Naive thymus-derived CD4-positive, alpha-beta T cell (primary cell): ENCODE results near the gene GON7. TPM values are rescaled to one million over a fixed set of nuclear protein-coding genes. Genes with fewer than 3 reads are reported as not detected.

ENCODE experiments used
- ATAC-seq: fragments of 150-1000 bp; cut with Tn5 transposase; 2 replicates; pipeline ENCODE4 v1.10.0; 2021; ENCODE audit warnings: mild to moderate bottlenecking, moderate library complexity
- CTCF ChIA-PET: fragments of 350-600 bp; sonication (Branson Sonifier 250); formaldehyde crosslinking; loops from one replicate; lab custom pipeline; 2021; ENCODE audit warnings: antibody characterized with exemption; lab: Charles Lee
- POLR2A ChIA-PET: fragments of 350-600 bp; sonication (Branson Sonifier 250); formaldehyde crosslinking; loops from one replicate; lab custom pipeline; 2021; ENCODE audit warnings: antibody characterized with exemption, inconsistent platforms; lab: Charles Lee
- DNase-seq, 9 donors: peaks; one replicate each; pipeline versions ENCODE4 v3.0.0 to v3.0.0-alpha.2; 2020 to 2022; ENCODE audit warnings: mixed read lengths in 1 of 9
- H3K27ac ChIP-seq: one replicate; pipeline ENCODE4 v1.7.0; 2013; ENCODE audit warnings: mild to moderate bottlenecking, low read depth, low read length, moderate library complexity
- H3K27me3 ChIP-seq, 2 donors: one replicate each; pipeline ENCODE4 v1.7.0; 2013; ENCODE audit warnings: low read length in 2 of 2, mild to moderate bottlenecking in 2 of 2, moderate library complexity in 2 of 2; ENCODE audit not compliant: control insufficient read depth in 2 of 2, insufficient read depth in 2 of 2
- H3K36me3 ChIP-seq, 3 experiments: 1 replicate in 2 of 3; 2 replicates in 1 of 3; pipeline ENCODE4 v1.7.0; 2013; ENCODE audit warnings: low read length in 3 of 3, mild to moderate bottlenecking in 3 of 3, moderate library complexity in 1 of 3; ENCODE audit not compliant: insufficient read depth in 3 of 3, control insufficient read depth in 2 of 3
- H3K4me1 ChIP-seq, 2 donors: one replicate each; pipeline ENCODE4 v1.7.0; 2013; ENCODE audit warnings: low read length in 2 of 2, mild to moderate bottlenecking in 2 of 2, moderate library complexity in 1 of 2; ENCODE audit not compliant: control insufficient read depth in 2 of 2, insufficient read depth in 2 of 2
- H3K4me3 ChIP-seq: 2 replicates; pipeline ENCODE4 v1.7.0; 2013; ENCODE audit warnings: mild to moderate bottlenecking, low read length
- H3K9me3 ChIP-seq, 3 experiments: 1 replicate in 2 of 3; 2 replicates in 1 of 3; pipeline ENCODE4 v1.7.0; 2013; ENCODE audit warnings: low read length in 3 of 3; ENCODE audit not compliant: control insufficient read depth in 2 of 3
- H3K27ac Mint-ChIP-seq, 9 donors: one replicate each; pipeline ENCODE4 v1.8.0; 2020 to 2022; ENCODE audit warnings: mixed read lengths in 9 of 9, mild to moderate bottlenecking in 8 of 9, moderate library complexity in 5 of 9, inconsistent platforms in 2 of 9
- H3K27me3 Mint-ChIP-seq, 5 donors: one replicate each; pipeline ENCODE4 v1.8.0; 2021 to 2022; ENCODE audit warnings: mixed read lengths in 5 of 5, mild to moderate bottlenecking in 1 of 5
- H3K36me3 Mint-ChIP-seq, 5 donors: one replicate each; pipeline ENCODE4 v1.8.0; 2020 to 2022; ENCODE audit warnings: mixed read lengths in 5 of 5, mild to moderate bottlenecking in 3 of 5, inconsistent platforms in 1 of 5
- H3K4me1 Mint-ChIP-seq, 7 donors: one replicate each; pipeline ENCODE4 v1.8.0; 2020 to 2022; ENCODE audit warnings: mixed read lengths in 7 of 7, mild to moderate bottlenecking in 3 of 7, inconsistent platforms in 1 of 7
- H3K4me3 Mint-ChIP-seq, 10 donors: one replicate each; pipeline ENCODE4 v1.8.0; 2020 to 2022; ENCODE audit warnings: mild to moderate bottlenecking in 10 of 10, mixed read lengths in 10 of 10, moderate library complexity in 6 of 10, inconsistent platforms in 2 of 10
- H3K9me3 Mint-ChIP-seq, 11 donors: one replicate each; pipeline ENCODE4 v1.8.0; 2020 to 2022; ENCODE audit warnings: mixed read lengths in 11 of 11, mild to moderate bottlenecking in 4 of 11, inconsistent platforms in 1 of 11, moderate library complexity in 1 of 11
- intact Hi-C, 2 donors: fragments of 100-400 bp; cut with micrococcal nuclease; formaldehyde crosslinking; loops; one replicate each; pipeline ENCODE4 v1.15.1; 2023
- polyA plus RNA-seq, 2 donors: library from polyadenylated mRNA; unstranded; fragments of 300-500 nt; fragmentation: Illumina TruSeq; gene quantifications; one replicate each; pipeline ENCODE4 v1.2.3, GENCODE V29; 2021
- total RNA-seq, 6 experiments: library from RNA in 5 of 6; stranded (reverse) in 5 of 6; gene quantifications; 1 replicate in 5 of 6; 2 replicates in 1 of 6; pipeline ENCODE4 v1.2.3 and lab custom pipeline; 2021 to 2026

The GON7 gene
- total and polyA plus RNA-seq, 7 experiments from 2014 or later, result 3.5 to 19.2 (median 11.2) TPM

- H3K36me3 Mint-ChIP-seq, result no peaks in the 10 kb centered on the region
- H3K27me3 Mint-ChIP-seq, result no peaks in the 10 kb centered on the region
- no peak overlapping the region for H3K4me3 Mint-ChIP-seq
- CTCF ChIA-PET, result no interaction called here
- no peaks in the 10 kb centered on the region for H3K4me1 Mint-ChIP-seq
- H3K27ac Mint-ChIP-seq, result peak overlapping the region in 1 of 9 donors; percentile 4
- Histone ChIP-seq H3K27ac (no peak overlapping the region), H3K27me3 (no peaks in the 10 kb centered on the region), H3K9me3 (no peaks in the 10 kb centered on the region), H3K4me1 (no peaks in the 10 kb centered on the region), H3K4me3 (no peak overlapping the region), H3K36me3 (no peaks in the 10 kb centered on the region)
- intact Hi-C loops, result no loop called here
- ATAC-seq (no peak), DNase-seq (no peak)
- POLR2A ChIA-PET, result no interaction called here
- no peaks in the 10 kb centered on the region for H3K9me3 Mint-ChIP-seq
Observed at GRCh38 chr14:93156693-93157369, 50.0 kb downstream of the GON7 start.

DNA sequence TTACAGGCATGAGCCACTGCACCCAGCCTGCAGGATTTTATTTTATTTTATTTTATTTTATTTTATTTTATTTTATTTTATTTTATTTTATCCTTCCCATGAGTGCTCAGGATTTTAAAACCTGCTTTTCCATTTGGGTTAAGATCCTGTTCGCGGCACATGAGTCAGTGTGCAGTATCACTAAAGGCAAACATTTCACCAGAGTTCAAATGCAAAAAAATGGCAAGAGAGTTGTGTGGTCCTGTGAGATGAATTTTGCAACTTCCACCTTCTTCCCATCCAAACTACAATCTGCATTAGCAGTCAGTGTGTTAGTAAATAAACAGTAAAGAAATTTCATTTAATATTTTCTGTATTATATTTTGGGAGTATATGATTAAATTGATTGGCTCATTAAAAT, 51.2 kb downstream of the GON7 start:
- Histone ChIP-seq H3K27ac (no peak overlapping the region), H3K4me1 (no peaks in the 10 kb centered on the region), H3K27me3 (no peaks in the 10 kb centered on the region), H3K9me3 (no peaks in the 10 kb centered on the region), H3K36me3 (no peaks in the 10 kb centered on the region), H3K4me3 (no peak overlapping the region)
- DNase-seq, result no peak
- ChIA-PET CTCF (no interaction called here), POLR2A (no interaction called here)
- ATAC-seq, result no peak
- no peaks in the 10 kb centered on the region for H3K27me3 Mint-ChIP-seq
- intact Hi-C loops, result no loop called here
- H3K4me3 Mint-ChIP-seq, result no peak overlapping the region
- H3K36me3 Mint-ChIP-seq, result no peaks in the 10 kb centered on the region
- H3K4me1 Mint-ChIP-seq, result peaks cover 0 to 3% (median 0%) of the 10 kb centered on the region in 7 donors
- no peak overlapping the region for H3K27ac Mint-ChIP-seq
- H3K9me3 Mint-ChIP-seq, result no peaks in the 10 kb centered on the region

DNA sequence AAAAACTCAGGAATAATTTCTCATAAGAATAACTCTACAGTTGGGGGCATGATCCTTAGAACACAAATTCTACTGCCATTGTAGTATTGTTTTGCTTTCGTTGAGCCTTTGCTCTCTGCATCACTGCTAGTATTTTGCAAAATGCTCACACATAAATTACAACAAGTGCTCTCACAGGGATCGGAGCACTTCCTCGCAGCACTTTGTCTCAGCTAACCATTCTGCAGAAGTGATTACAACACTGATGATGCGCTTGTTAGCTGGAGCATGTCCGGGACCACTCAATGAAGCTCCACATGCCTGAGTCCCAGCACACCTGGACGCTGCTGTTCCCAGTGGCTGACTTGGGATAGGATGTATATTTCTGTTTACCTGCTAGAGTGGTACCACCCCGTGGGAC, 53.7 kb downstream of the GON7 start:
- H3K27ac Mint-ChIP-seq, result no peak overlapping the region
- intact Hi-C loops, result no loop called here

More for the DNA sequence above, 53.7 kb downstream of the GON7 start:
- Histone ChIP-seq H3K27me3 (no peaks in the 10 kb centered on the region), H3K9me3 (no peaks in the 10 kb centered on the region), H3K4me1 (no peaks in the 10 kb centered on the region), H3K27ac (no peak overlapping the region), H3K36me3 (no peaks in the 10 kb centered on the region), H3K4me3 (no peak overlapping the region)
- DNase-seq, result no peak
- Mint-ChIP-seq H3K4me1 (peaks cover 0 to 9% (median 3%) of the 10 kb centered on the region in 7 donors), H3K36me3 (no peaks in the 10 kb centered on the region), H3K27me3 (no peaks in the 10 kb centered on the region), H3K4me3 (no peak overlapping the region), H3K9me3 (no peaks in the 10 kb centered on the region)
- ATAC-seq, result no peak
- POLR2A ChIA-PET, result no interaction called here
- CTCF ChIA-PET, result no interaction called here

Other genes starting within 250 kb of the GON7 start
- 10 to 100 TPM; 19.6 to 71.8 (median 27.4) TPM for gene ITPK1, start 91.1 kb downstream of the GON7 start, total RNA-seq
- 10 to 100 TPM; 10.2 to 16.8 TPM for gene ITPK1, start 91.1 kb downstream of the GON7 start, polyA plus RNA-seq
- 100 to 1,000 TPM in 1 of 5 experiments, 10 to 100 TPM in 4; 20.5 to 102 (median 43.6) TPM for gene MOAP1, start 22.2 kb downstream of the GON7 start, total RNA-seq
- gene MOAP1, start 22.2 kb downstream of the GON7 start, polyA plus RNA-seq, result 10 to 100 TPM; 59.4 to 80.8 TPM
- 10 to 100 TPM in 4 of 5 experiments, 1 to 10 TPM in 1; 8.0 to 26.6 (median 12.4) TPM for gene LYSET, start 21.7 kb downstream of the GON7 start, total RNA-seq
- 10 to 100 TPM; 42.1 to 47.7 TPM for gene LYSET, start 21.7 kb downstream of the GON7 start, polyA plus RNA-seq
- 10 to 100 TPM; 10.1 to 31.3 (median 13.5) TPM for gene UBR7, start 191 bp upstream of the GON7 start, total RNA-seq
- gene UBR7, start 191 bp upstream of the GON7 start, polyA plus RNA-seq, result 10 to 100 TPM; 26.6 to 27.8 TPM
- 10 to 100 TPM; 18.5 to 31.7 (median 27.5) TPM for gene BTBD7, start 126.0 kb upstream of the GON7 start, total RNA-seq
- 10 to 100 TPM in 1 of 2 donors, 1 to 10 TPM in 1; 7.5 to 12.4 TPM for gene BTBD7, start 126.0 kb upstream of the GON7 start, polyA plus RNA-seq
- not detected for gene COX8C, start 140.1 kb upstream of the GON7 start, total RNA-seq
- gene COX8C, start 140.1 kb upstream of the GON7 start, polyA plus RNA-seq, result not detected
- under 1 TPM in 4 of 5 experiments, not detected in 1; 0.05 to 0.15 (median 0.08) TPM for gene UNC79, start 223.9 kb upstream of the GON7 start, total RNA-seq
- not detected for gene UNC79, start 223.9 kb upstream of the GON7 start, polyA plus RNA-seq